SK-N-SH treated with all-trans-retinoic acid at 6 μM for 48 hours (cell line): Measurements from ENCODE around the gene SLC22A23.

Source experiments
- ATAC-seq: fragments of 200-7000 bp; cut with Tn5 transposase; 3 replicates; pipeline ENCODE4 v1.9.1; 2020; ENCODE audit warnings: mild to moderate bottlenecking, moderate library complexity
- BACH2 ChIP-seq: fragments of 250-450 bp; sonication (Bioruptor Pico); IDR thresholded peaks from 2 replicates; pipeline ENCODE4 v1.9.0; 2021; ENCODE audit warnings: mild to moderate bottlenecking, borderline replicate concordance
- CSDC2 ChIP-seq: fragments of 250-450 bp; sonication (Bioruptor Pico); IDR thresholded peaks from 2 replicates; pipeline ENCODE4 v1.5.0; 2020; ENCODE audit warnings: mild to moderate bottlenecking, moderate library complexity
- ESRRG ChIP-seq: fragments of 250-450 bp; sonication (Bioruptor Pico); IDR thresholded peaks from 2 replicates; pipeline ENCODE4 v1.6.1; 2021; ENCODE audit warnings: mild to moderate bottlenecking
- GLIS3 ChIP-seq: fragments of 250-450 bp; sonication (Bioruptor Pico); IDR thresholded peaks from 2 replicates; pipeline ENCODE4 v1.5.0; 2020; ENCODE audit warnings: mild to moderate bottlenecking, moderate library complexity
- ISL1 ChIP-seq: fragments of 250-450 bp; sonication (Bioruptor Pico); IDR thresholded peaks from 2 replicates; pipeline ENCODE4 v2.1.2; 2022; ENCODE audit warnings: mild to moderate bottlenecking, moderate library complexity
- OSR1 ChIP-seq: fragments of 250-450 bp; sonication (Bioruptor Pico); IDR thresholded peaks from 2 replicates; pipeline ENCODE4 v1.8.0; 2022; ENCODE audit warnings: moderate library complexity, mild to moderate bottlenecking, inconsistent platforms
- PPARA ChIP-seq: fragments of 250-450 bp; sonication (Bioruptor Pico); IDR thresholded peaks from 2 replicates; pipeline ENCODE4 v1.5.0; 2020; ENCODE audit warnings: mild to moderate bottlenecking, borderline replicate concordance
- RARB ChIP-seq: fragments of 250-450 bp; sonication (Bioruptor Pico); IDR thresholded peaks from 2 replicates; pipeline ENCODE4 v1.8.0; 2021; ENCODE audit warnings: mild to moderate bottlenecking, moderate library complexity
- SNAI2 ChIP-seq: fragments of 250-450 bp; sonication (Bioruptor Pico); IDR thresholded peaks from 2 replicates; pipeline ENCODE4 v1.5.0; 2020; ENCODE audit warnings: mild to moderate bottlenecking, moderate library complexity
- TCF4 ChIP-seq: fragments of 250-450 bp; sonication (Bioruptor Pico); IDR thresholded peaks from 2 replicates; pipeline ENCODE4 v1.8.0; 2021; ENCODE audit warnings: mild to moderate bottlenecking, moderate library complexity, borderline replicate concordance
- TOX ChIP-seq: fragments of 250-450 bp; sonication (Bioruptor Pico); IDR thresholded peaks from 2 replicates; pipeline ENCODE4 v1.8.0; 2021; ENCODE audit warnings: mild to moderate bottlenecking, moderate library complexity, borderline replicate concordance
- ZC3H10 ChIP-seq: fragments of 250-450 bp; sonication (Bioruptor Pico); IDR thresholded peaks from 2 replicates; pipeline ENCODE4 v1.5.1; 2021; ENCODE audit warnings: mild to moderate bottlenecking, moderate library complexity
- ZFP30 ChIP-seq: fragments of 450-650 bp; formaldehyde crosslinking; IDR thresholded peaks from 2 replicates; pipeline ENCODE4 v1.5.0; 2022; ENCODE audit warnings: mild to moderate bottlenecking, moderate library complexity
- ZNF565 ChIP-seq: fragments of 450-650 bp; formaldehyde crosslinking; conservative IDR thresholded peaks from 2 replicates; pipeline ENCODE4 v1.5.0; 2020; ENCODE audit warnings: low read depth, mild to moderate bottlenecking, moderate library complexity
- ZNF70 ChIP-seq: fragments of 450-650 bp; formaldehyde crosslinking; IDR thresholded peaks from 2 replicates; pipeline ENCODE4 v1.5.0; 2020; ENCODE audit warnings: mild to moderate bottlenecking, moderate library complexity
- ZNF8 ChIP-seq: fragments of 450-650 bp; formaldehyde crosslinking; IDR thresholded peaks from 2 replicates; pipeline ENCODE4 v1.5.0; 2020; ENCODE audit warnings: mild to moderate bottlenecking, moderate library complexity
- TF ChIP-seq, protein P1 (sequence below): fragments of 250-450 bp; sonication (Bioruptor Pico); IDR thresholded peaks from 2 replicates; pipeline ENCODE4 v1.5.1; 2021; ENCODE audit warnings: mild to moderate bottlenecking, moderate library complexity
- TF ChIP-seq, protein P2 (sequence below): fragments of 250-450 bp; sonication (Bioruptor Pico); IDR thresholded peaks from 2 replicates; pipeline ENCODE4 v1.8.0; 2020; ENCODE audit warnings: mild to moderate bottlenecking, moderate library complexity, borderline replicate concordance
- TF ChIP-seq, protein P3 (sequence below): fragments of 250-450 bp; sonication (Bioruptor Pico); IDR thresholded peaks from 2 replicates; pipeline ENCODE4 v1.5.1; 2020; ENCODE audit warnings: low read depth, mild to moderate bottlenecking, moderate library complexity

Gene SLC22A23

DNA sequence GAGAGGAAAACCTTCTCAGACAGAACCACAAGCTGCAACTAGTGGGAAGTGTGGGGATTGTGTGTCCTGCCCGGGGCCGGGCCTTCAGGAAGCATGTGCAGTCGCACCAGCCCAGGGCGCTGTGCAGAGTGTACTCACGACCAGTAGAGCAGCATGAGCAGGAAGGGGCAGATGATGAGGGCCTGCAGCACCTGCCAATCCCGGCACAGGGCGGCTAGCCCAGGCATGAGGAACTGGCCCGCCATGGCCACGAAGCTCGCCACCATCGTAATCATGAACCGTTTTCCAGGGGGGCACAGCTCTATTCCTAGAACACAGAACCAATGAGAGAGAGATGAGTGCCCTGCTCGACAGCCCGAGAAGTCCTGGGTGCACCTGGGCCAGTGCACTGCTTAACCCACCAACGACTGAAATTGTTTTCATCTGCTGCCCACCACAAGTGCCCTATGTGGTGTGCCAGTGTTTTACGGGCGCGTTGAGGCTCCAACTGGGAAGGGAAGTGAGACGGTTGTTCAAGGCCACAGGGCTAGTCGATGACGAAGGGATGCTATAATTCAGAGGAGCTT is 133.1 kb downstream of the SLC22A23 start:
- ATAC-seq = no peak
- no peak for TF ChIP-seq PPARA (CRISPR knock-in tag)
- TF ChIP-seq, protein P1, sequence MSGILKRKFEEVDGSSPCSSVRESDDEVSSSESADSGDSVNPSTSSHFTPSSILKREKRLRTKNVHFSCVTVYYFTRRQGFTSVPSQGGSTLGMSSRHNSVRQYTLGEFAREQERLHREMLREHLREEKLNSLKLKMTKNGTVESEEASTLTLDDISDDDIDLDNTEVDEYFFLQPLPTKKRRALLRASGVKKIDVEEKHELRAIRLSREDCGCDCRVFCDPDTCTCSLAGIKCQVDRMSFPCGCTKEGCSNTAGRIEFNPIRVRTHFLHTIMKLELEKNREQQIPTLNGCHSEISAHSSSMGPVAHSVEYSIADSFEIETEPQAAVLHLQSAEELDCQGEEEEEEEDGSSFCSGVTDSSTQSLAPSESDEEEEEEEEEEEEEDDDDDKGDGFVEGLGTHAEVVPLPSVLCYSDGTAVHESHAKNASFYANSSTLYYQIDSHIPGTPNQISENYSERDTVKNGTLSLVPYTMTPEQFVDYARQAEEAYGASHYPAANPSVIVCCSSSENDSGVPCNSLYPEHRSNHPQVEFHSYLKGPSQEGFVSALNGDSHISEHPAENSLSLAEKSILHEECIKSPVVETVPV (CRISPR knock-in tag) = no peak
- TF ChIP-seq ZNF70 (CRISPR knock-in tag) = no peak
- TF ChIP-seq RARB (CRISPR knock-in tag) = no peak
- TF ChIP-seq, protein P2, sequence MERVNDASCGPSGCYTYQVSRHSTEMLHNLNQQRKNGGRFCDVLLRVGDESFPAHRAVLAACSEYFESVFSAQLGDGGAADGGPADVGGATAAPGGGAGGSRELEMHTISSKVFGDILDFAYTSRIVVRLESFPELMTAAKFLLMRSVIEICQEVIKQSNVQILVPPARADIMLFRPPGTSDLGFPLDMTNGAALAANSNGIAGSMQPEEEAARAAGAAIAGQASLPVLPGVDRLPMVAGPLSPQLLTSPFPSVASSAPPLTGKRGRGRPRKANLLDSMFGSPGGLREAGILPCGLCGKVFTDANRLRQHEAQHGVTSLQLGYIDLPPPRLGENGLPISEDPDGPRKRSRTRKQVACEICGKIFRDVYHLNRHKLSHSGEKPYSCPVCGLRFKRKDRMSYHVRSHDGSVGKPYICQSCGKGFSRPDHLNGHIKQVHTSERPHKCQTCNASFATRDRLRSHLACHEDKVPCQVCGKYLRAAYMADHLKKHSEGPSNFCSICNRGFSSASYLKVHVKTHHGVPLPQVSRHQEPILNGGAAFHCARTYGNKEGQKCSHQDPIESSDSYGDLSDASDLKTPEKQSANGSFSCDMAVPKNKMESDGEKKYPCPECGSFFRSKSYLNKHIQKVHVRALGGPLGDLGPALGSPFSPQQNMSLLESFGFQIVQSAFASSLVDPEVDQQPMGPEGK (CRISPR knock-in tag) = no peak
- TF ChIP-seq ZC3H10 (CRISPR knock-in tag) = no peak
- TF ChIP-seq OSR1 (CRISPR knock-in tag) = no peak
- TF ChIP-seq ZNF8 (CRISPR knock-in tag) = no peak
- TF ChIP-seq ESRRG (CRISPR knock-in tag) = no peak
- no peak for TF ChIP-seq TOX (CRISPR knock-in tag)
- TF ChIP-seq ZNF565 = no peak
- TF ChIP-seq ZFP30 (CRISPR knock-in tag) = no peak
- no peak for TF ChIP-seq TCF4 (CRISPR knock-in tag)
- TF ChIP-seq GLIS3 = no peak
- TF ChIP-seq, protein P3, sequence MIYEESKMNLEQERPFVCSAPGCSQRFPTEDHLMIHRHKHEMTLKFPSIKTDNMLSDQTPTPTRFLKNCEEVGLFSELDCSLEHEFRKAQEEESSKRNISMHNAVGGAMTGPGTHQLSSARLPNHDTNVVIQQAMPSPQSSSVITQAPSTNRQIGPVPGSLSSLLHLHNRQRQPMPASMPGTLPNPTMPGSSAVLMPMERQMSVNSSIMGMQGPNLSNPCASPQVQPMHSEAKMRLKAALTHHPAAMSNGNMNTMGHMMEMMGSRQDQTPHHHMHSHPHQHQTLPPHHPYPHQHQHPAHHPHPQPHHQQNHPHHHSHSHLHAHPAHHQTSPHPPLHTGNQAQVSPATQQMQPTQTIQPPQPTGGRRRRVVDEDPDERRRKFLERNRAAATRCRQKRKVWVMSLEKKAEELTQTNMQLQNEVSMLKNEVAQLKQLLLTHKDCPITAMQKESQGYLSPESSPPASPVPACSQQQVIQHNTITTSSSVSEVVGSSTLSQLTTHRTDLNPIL (CRISPR knock-in tag) = no peak

DNA sequence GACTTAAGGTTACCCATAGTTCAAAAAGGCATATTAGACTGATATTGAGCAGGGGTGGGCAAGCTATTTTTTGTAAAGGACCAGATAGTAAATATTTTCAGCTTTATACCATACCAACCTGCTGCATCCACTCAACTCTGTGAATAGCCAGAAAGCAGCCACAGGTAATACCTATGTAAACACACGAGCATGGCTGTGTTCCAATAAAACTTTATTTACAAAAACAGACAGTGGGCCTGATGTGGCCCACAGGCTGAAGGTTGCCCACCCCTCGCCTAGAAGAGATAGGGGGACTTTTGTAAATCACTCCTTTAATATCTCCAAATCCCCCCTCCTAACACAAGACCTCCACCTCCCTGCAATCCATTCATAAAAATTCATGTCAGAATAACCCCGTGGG is 133.7 kb downstream of the SLC22A23 start:
- TF ChIP-seq ZNF565 (no peak), BACH2 (CRISPR knock-in tag) (no peak), ZNF8 (CRISPR knock-in tag) (no peak), ISL1 (CRISPR knock-in tag) (no peak), CSDC2 (CRISPR knock-in tag) (no peak), OSR1 (CRISPR knock-in tag) (no peak), PPARA (CRISPR knock-in tag) (no peak), TOX (CRISPR knock-in tag) (no peak), TCF4 (CRISPR knock-in tag) (no peak), ESRRG (CRISPR knock-in tag) (no peak)
- TF ChIP-seq, protein P2 (CRISPR knock-in tag) = no peak
- TF ChIP-seq, all 23 proteins: peak for 0
- no peak for ATAC-seq

DNA sequence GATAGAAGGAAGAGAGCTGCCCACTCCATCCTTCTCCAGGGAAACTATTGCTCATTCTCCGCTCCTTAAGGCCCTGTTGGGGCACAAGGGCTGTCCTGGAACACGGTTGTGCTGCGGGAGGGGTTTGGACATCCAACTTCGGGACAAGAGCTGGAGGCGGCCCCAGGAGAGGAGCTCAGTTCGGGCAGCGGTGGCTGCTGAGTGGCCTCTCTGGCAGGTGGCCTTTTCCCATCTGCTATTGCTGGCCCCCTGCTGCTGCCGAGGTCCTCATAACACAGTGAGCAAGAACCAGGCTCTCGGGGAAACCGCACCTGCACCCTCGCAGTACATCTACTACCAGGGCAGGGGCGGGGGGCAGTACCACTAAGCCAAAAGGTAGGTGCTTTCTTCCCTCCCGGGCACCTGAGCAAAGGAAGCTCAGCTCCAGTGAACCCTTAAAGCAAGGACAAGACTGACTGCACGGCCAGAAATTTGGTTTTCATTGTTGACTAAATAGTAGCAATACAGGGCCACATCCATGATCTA is 134.4 kb downstream of the SLC22A23 start:
- no peak for TF ChIP-seq CSDC2 (CRISPR knock-in tag)
- ATAC-seq = no peak

DNA sequence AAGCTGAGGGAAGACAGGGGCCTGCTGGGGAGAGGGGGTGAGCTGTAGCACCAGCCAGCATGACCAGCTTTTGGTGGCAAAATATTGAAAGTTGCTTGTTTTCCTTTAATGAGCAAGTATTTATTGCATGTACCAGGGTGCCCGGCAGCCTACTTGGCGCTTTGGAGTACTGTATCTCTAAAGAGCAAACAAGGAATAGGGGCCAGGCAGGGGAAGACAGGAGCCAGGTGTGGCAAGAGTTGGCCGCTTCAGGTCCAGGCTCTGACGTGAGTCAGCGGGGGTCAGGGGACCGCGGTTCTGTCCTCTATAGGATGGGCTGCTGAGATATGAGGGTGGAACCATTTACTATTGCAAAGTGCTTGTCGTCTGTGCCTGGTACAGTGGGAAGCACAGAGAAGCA is 135.0 kb downstream of the SLC22A23 start:
- no peak for TF ChIP-seq TCF4 (CRISPR knock-in tag)
- no peak for TF ChIP-seq ZNF70 (CRISPR knock-in tag)
- no peak for TF ChIP-seq ZNF565
- TF ChIP-seq RARB (CRISPR knock-in tag) = no peak
- no peak for ATAC-seq

DNA sequence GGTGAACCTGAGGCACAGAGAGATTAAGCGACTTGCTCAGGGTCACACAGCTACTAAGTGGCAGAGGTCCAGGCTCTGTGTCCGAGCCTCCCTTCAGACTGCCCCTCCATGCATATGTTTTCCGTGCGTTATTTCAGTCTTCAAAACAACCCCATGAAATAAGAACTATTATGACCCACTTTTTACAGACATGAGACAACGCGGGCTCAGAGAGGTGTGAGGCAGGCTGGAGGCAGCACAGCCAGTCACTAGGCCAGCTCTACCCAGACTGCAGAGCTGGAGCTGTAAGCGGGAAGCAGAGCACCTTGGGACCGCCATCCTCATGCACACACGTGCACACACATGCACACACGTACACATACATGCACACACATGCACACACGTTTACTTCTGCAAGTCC is 135.8 kb downstream of the SLC22A23 start:
- no peak for ATAC-seq
- no peak for TF ChIP-seq SNAI2 (CRISPR knock-in tag)
- TF ChIP-seq ISL1 (CRISPR knock-in tag) = no peak
- TF ChIP-seq, protein P1 (CRISPR knock-in tag) = no peak
- no peak for TF ChIP-seq TOX (CRISPR knock-in tag)
- TF ChIP-seq, all 23 proteins: peak for 0
